Ascending aorta (tissue), 2 donors: ENCODE measurements around the gene CRK. TPM values are rescaled to one million over a fixed set of nuclear protein-coding genes. Genes with fewer than 3 reads are reported as not detected.
"Not testable (repeated sequence)": the region's sequence is repeated elsewhere in the genome, so short reads cannot be mapped to it uniquely, and the experiment has no call there.

ENCODE experiments used
- DNase-seq, 2 donors: peaks; one replicate each; pipeline ENCODE4 v3.0.0-alpha.2; 2019; ENCODE audit warnings: low spot score in 2 of 2
- H3K27ac ChIP-seq, 2 donors: fragments of 200-600 bp; sonication (generic); one replicate each; pipeline ENCODE4 v1.5.1; 2016 to 2017; ENCODE audit warnings: mild to moderate bottlenecking in 1 of 2
- H3K27me3 ChIP-seq: fragments of 200-600 bp; sonication (generic); one replicate; pipeline ENCODE4 v1.5.1; 2017
- H3K36me3 ChIP-seq, 2 donors: fragments of 200-600 bp; sonication (generic); one replicate each; pipeline ENCODE4 v1.5.1; 2016
- H3K4me1 ChIP-seq, 2 donors: fragments of 200-600 bp; sonication (generic); one replicate each; pipeline ENCODE4 v1.5.1; 2016 to 2017; ENCODE audit warnings: mild to moderate bottlenecking in 1 of 2
- H3K4me3 ChIP-seq, 2 donors: fragments of 200-600 bp; sonication (generic); one replicate each; pipeline ENCODE4 v1.5.1; 2016 to 2017; ENCODE audit warnings: mild to moderate bottlenecking in 1 of 2
- H3K9me3 ChIP-seq, 2 donors: fragments of 200-600 bp; sonication (generic); one replicate each; pipeline ENCODE4 v1.5.1; 2016
- CTCF ChIP-seq, 3 experiments: fragments of 200-600 bp in 2 of 3; fragments of 450-650 bp in 1 of 3; sonication (generic) in 2 of 3; IDR thresholded peaks; one replicate each; pipeline ENCODE4 v1.5.1; 2016 to 2019; ENCODE audit warnings: antibody characterized with exemption in 3 of 3, mild to moderate bottlenecking in 1 of 3, moderate library complexity in 1 of 3
- intact Hi-C: fragments of 100-400 bp; cut with DNase I; formaldehyde crosslinking; loops from one replicate; pipeline ENCODE4 v1.15.1; 2023
- total RNA-seq: library from RNA; depleted of rRNA; stranded (reverse); fragments of >200 nt; gene quantifications from one replicate; pipeline ENCODE4 v1.1.0, GENCODE V29; 2016

CRK gene
- total RNA-seq, 1 donor from 2014 or later = 83.4 TPM

- H3K36me3 ChIP-seq = peaks cover 0 to 5% of the 10 kb centered on the region in 2 donors
- no peaks in the 10 kb centered on the region for H3K27me3 ChIP-seq
- H3K27ac ChIP-seq = peak within 1 kb of the TSS; percentile 88 to 92
- intact Hi-C loops = loop anchor here (1.0 to 5.0 kb wide), 3 partner anchors 33 to 213 kb away; no protein-coding TSS in a partner anchor
- DNase-seq = peak; percentile 91 to 98
- peaks cover 0 to 21% of the 10 kb centered on the region in 2 donors for H3K4me1 ChIP-seq
- H3K9me3 ChIP-seq = no peaks in the 10 kb centered on the region
- peak within 1 kb of the TSS; percentile 72 to 85 for H3K4me3 ChIP-seq
- TF ChIP-seq CTCF (IDR thresholded peaks at IDR 0.05) = peak in 1 of 3 experiments; percentile 4
These were observed 56.1 kb downstream of the CRK start, which contains the start of gene YWHAE for GRCh38 chr17:1399679-1400512. Gene YWHAE (minus strand): TSS chr17:1400222. CDS start chr17:1400110, 112 bp downstream.

DNA sequence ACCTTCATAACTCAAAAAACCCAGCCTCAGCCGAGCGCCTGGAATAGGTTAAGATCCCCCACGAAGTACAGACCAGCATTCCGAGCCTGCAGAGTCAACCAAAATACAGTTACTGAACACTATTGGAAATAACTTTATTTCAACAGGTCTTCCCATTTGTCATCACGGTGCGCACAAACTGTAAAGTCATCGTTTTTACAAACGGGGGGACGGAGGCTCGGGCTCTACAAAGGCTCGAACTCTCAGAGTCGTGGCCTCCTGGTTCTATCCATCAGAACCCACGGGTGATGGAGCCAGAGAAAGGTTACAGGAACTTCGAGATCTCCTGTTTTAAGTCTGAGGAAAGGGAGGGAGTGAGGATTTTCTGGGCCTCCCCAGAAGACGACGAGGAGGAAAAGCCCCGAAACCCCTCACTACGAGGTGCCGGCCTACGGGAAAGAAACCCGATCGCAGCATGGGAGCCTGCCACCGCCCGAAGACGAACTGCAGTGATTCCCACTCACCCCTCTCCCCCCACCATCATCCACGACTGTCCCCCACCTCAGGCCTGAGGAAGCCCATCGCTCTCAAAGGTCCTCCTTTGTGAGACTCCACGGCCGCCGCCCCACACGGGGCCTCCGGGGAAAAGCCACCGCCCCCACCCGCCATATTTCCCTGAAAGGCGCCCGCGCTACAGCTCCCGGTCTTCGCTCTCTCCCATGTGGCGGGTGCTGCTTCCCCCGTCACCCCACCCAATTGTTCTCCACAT lies 56.9 kb downstream of the CRK start:
- peaks cover 0 to 26% of the 10 kb centered on the region in 2 donors for H3K4me1 ChIP-seq
- H3K36me3 ChIP-seq = peaks cover 0 to 5% of the 10 kb centered on the region in 2 donors
- peak overlapping the region; percentile 88 to 92 for H3K27ac ChIP-seq
- intact Hi-C loops = loop anchor here (2.0 kb wide), 1 partner anchor 32 kb away; no protein-coding TSS in a partner anchor
- no peak for TF ChIP-seq CTCF (IDR thresholded peaks at IDR 0.05)
- DNase-seq = no peak
- H3K9me3 ChIP-seq = no peaks in the 10 kb centered on the region
- H3K4me3 ChIP-seq = peak overlapping the region; percentile 72 to 85
- no peaks in the 10 kb centered on the region for H3K27me3 ChIP-seq

DNA sequence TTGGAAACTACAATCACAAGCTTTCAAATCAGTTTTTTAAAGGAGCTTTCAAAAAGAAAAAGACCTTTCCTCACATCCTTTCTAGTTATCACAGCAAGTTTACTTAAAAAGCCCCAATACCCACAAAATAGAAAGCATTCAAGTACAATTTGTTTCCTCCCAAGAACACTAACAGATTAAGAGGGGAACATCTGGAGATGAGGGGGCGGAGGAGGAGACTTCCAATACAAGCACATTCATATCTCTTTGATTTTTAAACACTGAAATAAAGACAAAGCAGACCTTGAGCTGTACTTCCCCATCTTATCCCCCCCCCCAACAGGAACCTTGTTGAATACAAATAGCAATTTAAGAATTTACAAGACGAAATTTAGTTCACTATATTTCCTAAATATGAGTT lies 58.0 kb downstream of the CRK start:
- Histone ChIP-seq H3K27ac (peak overlapping the region; percentile 88 to 92), H3K36me3 (peaks cover 0 to 5% of the 10 kb centered on the region in 2 donors), H3K4me1 (peaks cover 0 to 35% of the 10 kb centered on the region in 2 donors), H3K9me3 (no peaks in the 10 kb centered on the region), H3K27me3 (no peaks in the 10 kb centered on the region), H3K4me3 (peak overlapping the region; percentile 72 to 85)
- no peak for TF ChIP-seq CTCF (IDR thresholded peaks at IDR 0.05)
- no peak for DNase-seq
- intact Hi-C loops = loop anchor here (2.0 kb wide), 1 partner anchor 31 kb away; no protein-coding TSS in a partner anchor

GRCh38 chr17:1395876-1396665 lies 60.0 kb downstream of the CRK start:
- H3K36me3 ChIP-seq, DNase-seq, intact Hi-C loops, H3K9me3 ChIP-seq, H3K27me3 ChIP-seq, H3K4me3 ChIP-seq, H3K27ac ChIP-seq: not testable (repeated sequence)
- H3K4me1 ChIP-seq = peaks cover 3 to 50% of the 10 kb centered on the region in 2 donors

DNA sequence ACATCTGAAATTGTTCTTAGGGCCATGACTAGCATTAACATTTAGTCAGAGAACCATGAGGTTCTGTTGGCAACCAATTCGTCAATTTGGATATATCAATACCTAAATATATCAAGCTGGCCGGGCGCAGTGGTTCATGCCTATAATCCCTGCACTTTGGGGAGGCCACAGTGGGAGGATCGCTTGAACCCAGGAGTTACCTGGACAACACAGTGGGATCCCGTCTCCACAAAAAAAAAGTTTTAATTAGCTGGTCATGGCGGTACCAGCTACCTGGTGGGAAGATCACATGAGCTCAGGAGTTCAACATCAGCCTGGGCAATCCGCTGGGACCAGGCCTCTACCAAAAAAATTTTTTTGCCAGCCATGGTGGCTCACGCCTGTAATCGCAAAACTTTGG lies 64.5 kb downstream of the CRK start:
- peak overlapping the region; percentile 31 to 73 for H3K27ac ChIP-seq
- peak overlapping the region in 1 of 2 donors; percentile 10 for H3K4me3 ChIP-seq
- H3K27me3 ChIP-seq = no peaks in the 10 kb centered on the region
- no peaks in the 10 kb centered on the region for H3K9me3 ChIP-seq
- H3K36me3 ChIP-seq = peaks cover 0 to 5% of the 10 kb centered on the region in 2 donors
- intact Hi-C loops = no loop called here
- H3K4me1 ChIP-seq = peaks cover 13 to 68% of the 10 kb centered on the region in 2 donors
- no peak for DNase-seq
- no peak for TF ChIP-seq CTCF (IDR thresholded peaks at IDR 0.05)
